Neural cell (in vitro differentiated cells): ENCODE measurements around the gene KNG1. TPM values are rescaled to one million over a fixed set of nuclear protein-coding genes. Genes with fewer than 3 reads are reported as not detected.
"Not testable (repeated sequence)": the region's sequence is repeated elsewhere in the genome, so short reads cannot be mapped to it uniquely, and the experiment has no call there.

Source experiments
- H2AFZ ChIP-seq: fragments of 200-600, 300-800 bp; sonication (generic), shearing (Covaris generic); 2 replicates; pipeline ENCODE4 v1.6.0; 2014; ENCODE audit warnings: low read depth, mild to moderate bottlenecking, antibody characterized with exemption, low read length, moderate library complexity
- H3F3A ChIP-seq: fragments of 200-600 bp; shearing (Covaris generic); 2 replicates; pipeline ENCODE4 v1.6.1; 2016; ENCODE audit warnings: mild to moderate bottlenecking, moderate library complexity, mixed read lengths, antibody characterized with exemption, low read length; ENCODE audit not compliant: insufficient read depth, poor library complexity, severe bottlenecking
- H3K27ac ChIP-seq: fragments of 200-600, 300-800 bp; sonication (generic), shearing (Covaris generic); 2 replicates; pipeline ENCODE4 v1.5.1; 2014; ENCODE audit warnings: mild to moderate bottlenecking, low read length, moderate library complexity
- H3K27me3 ChIP-seq: fragments of 300-800, 200-600 bp; sonication (generic), shearing (Covaris generic); 2 replicates; pipeline ENCODE4 v1.6.0; 2014; ENCODE audit warnings: mild to moderate bottlenecking, low read depth, low read length, moderate library complexity; ENCODE audit not compliant: insufficient read depth
- H3K36me3 ChIP-seq: fragments of 300-800, 200-600 bp; sonication (generic), shearing (Covaris generic); 2 replicates; pipeline ENCODE4 v1.5.1; 2014; ENCODE audit warnings: mild to moderate bottlenecking, antibody characterized with exemption, low read length, moderate library complexity; ENCODE audit not compliant: insufficient read depth
- H3K4me2 ChIP-seq: fragments of 300-800, 200-600 bp; sonication (generic), shearing (Covaris generic); 2 replicates; pipeline ENCODE4 v1.6.0; 2014; ENCODE audit warnings: mild to moderate bottlenecking, low read length
- H3K4me3 ChIP-seq: fragments of 300-800, 200-600 bp; sonication (generic), shearing (Covaris generic); 2 replicates; pipeline ENCODE4 v1.5.1; 2014; ENCODE audit warnings: mild to moderate bottlenecking, low read length, moderate library complexity
- H3K79me2 ChIP-seq: fragments of 200-600 bp; shearing (Covaris generic); replicated peaks from 2 replicates; pipeline ENCODE4 v1.6.0; 2014; ENCODE audit warnings: mild to moderate bottlenecking, low read length, moderate library complexity; ENCODE audit not compliant: insufficient read depth
- H3K9ac ChIP-seq: fragments of 300-800, 200-600 bp; sonication (generic), shearing (Covaris generic); 2 replicates; pipeline ENCODE4 v1.6.1; 2016; ENCODE audit warnings: mild to moderate bottlenecking, low read length, mixed read lengths
- H3K9me2 ChIP-seq: fragments of 200-600 bp; shearing (Covaris generic); 2 replicates; pipeline ENCODE4 v1.6.1; 2016; ENCODE audit warnings: mild to moderate bottlenecking, low read length, mixed read lengths; ENCODE audit not compliant: insufficient read depth
- H3K9me3 ChIP-seq: fragments of 200-600, 300-800 bp; sonication (generic), shearing (Covaris generic); 2 replicates; pipeline ENCODE4 v1.6.1; 2016; ENCODE audit warnings: mild to moderate bottlenecking, mixed run types, low read length, moderate library complexity, mixed read lengths
- H4K20me1 ChIP-seq: fragments of 200-600 bp; shearing (Covaris generic); 2 replicates; pipeline ENCODE4 v1.6.1; 2016; ENCODE audit warnings: mild to moderate bottlenecking, mixed run types; ENCODE audit not compliant: insufficient read depth
- CTCF ChIP-seq: fragments of 450-650 bp; IDR thresholded peaks from 2 replicates; pipeline ENCODE4 v1.5.1; 2014; ENCODE audit warnings: antibody characterized with exemption, mild to moderate bottlenecking, moderate library complexity; ENCODE audit not compliant: poor library complexity, severe bottlenecking
- EP300 ChIP-seq: fragments of 450-650 bp; conservative IDR thresholded peaks from 2 replicates; pipeline ENCODE4 v1.6.1; 2014; ENCODE audit warnings: antibody characterized with exemption, mild to moderate bottlenecking, moderate library complexity; ENCODE audit not compliant: poor library complexity, severe bottlenecking
- EZH2 ChIP-seq: fragments of 200-600, 300-800 bp; shearing (Covaris generic), sonication (generic); IDR thresholded peaks from 2 replicates; pipeline ENCODE4 v1.6.1; 2014; ENCODE audit warnings: antibody characterized with exemption, low read length, borderline replicate concordance, mild to moderate bottlenecking; ENCODE audit not compliant: insufficient read depth, poor library complexity, severe bottlenecking
- MXI1 ChIP-seq: fragments of 450-650 bp; conservative IDR thresholded peaks from 2 replicates; pipeline ENCODE4 v1.6.1; 2014; ENCODE audit warnings: antibody characterized with exemption, mild to moderate bottlenecking; ENCODE audit not compliant: poor library complexity, severe bottlenecking
- POLR2AphosphoS5 ChIP-seq: IDR thresholded peaks from 2 replicates; pipeline ENCODE4 v1.6.1; 2012
- RAD21 ChIP-seq: fragments of 450-650 bp; conservative IDR thresholded peaks from 2 replicates; pipeline ENCODE4 v1.6.1; 2014; ENCODE audit warnings: antibody characterized with exemption, mild to moderate bottlenecking, moderate library complexity
- REST ChIP-seq: IDR thresholded peaks from 2 replicates; pipeline ENCODE4 v1.6.1; 2012; ENCODE audit warnings: borderline replicate concordance
- SMC3 ChIP-seq: fragments of 450-650 bp; conservative IDR thresholded peaks from 2 replicates; pipeline ENCODE4 v1.6.1; 2014; ENCODE audit warnings: antibody characterized with exemption, mild to moderate bottlenecking, moderate library complexity; ENCODE audit not compliant: poor library complexity
- TAF1 ChIP-seq: IDR thresholded peaks from 2 replicates; pipeline ENCODE4 v1.6.1; 2012; ENCODE audit warnings: low read depth
- polyA plus RNA-seq: library from polyadenylated mRNA; depleted of rRNA; stranded (reverse); fragments of >200 nt; gene quantifications from 2 replicates; pipeline ENCODE4 v1.2.3, GENCODE V29; 2014

The KNG1 gene
- polyA plus RNA-seq, 1 donor from 2014 or later = not detected

GRCh38 chr3:186683979-186684378, 33.2 kb upstream of the KNG1 start:
- TF ChIP-seq RAD21 (no peak), EZH2 (no peak), CTCF (no peak), TAF1 (no peak), POLR2AphosphoS5 (no peak), EP300 (no peak), SMC3 (no peak)
- Histone ChIP-seq H3F3A (no peaks in the 10 kb centered on the region), H3K36me3 (no peaks in the 10 kb centered on the region)

GRCh38 chr3:186686475-186686874, 30.7 kb upstream of the KNG1 start:
- H3K4me3 ChIP-seq, H3K36me3 ChIP-seq, H3K4me2 ChIP-seq, H3K9me3 ChIP-seq, H3F3A ChIP-seq, H3K27me3 ChIP-seq, H4K20me1 ChIP-seq, H3K9ac ChIP-seq, H3K79me2 ChIP-seq, H3K27ac ChIP-seq, H2AFZ ChIP-seq, H3K9me2 ChIP-seq: not testable (repeated sequence)

More at GRCh38 chr3:186683979-186684378, 33.2 kb upstream of the KNG1 start:
- H3K4me2 ChIP-seq = no peak overlapping the region
- H4K20me1 ChIP-seq = no peaks in the 10 kb centered on the region
- H3K79me2 ChIP-seq = no peaks in the 10 kb centered on the region
- H2AFZ ChIP-seq = no peak overlapping the region
- no peaks in the 10 kb centered on the region for H3K9me2 ChIP-seq
- no peak overlapping the region for H3K4me3 ChIP-seq
- no peaks in the 10 kb centered on the region for H3K9me3 ChIP-seq
- H3K27ac ChIP-seq = no peak overlapping the region
- no peak overlapping the region for H3K9ac ChIP-seq
- no peaks in the 10 kb centered on the region for H3K27me3 ChIP-seq

- no peaks in the 10 kb centered on the region for H3K9me2 ChIP-seq
- H3K9ac ChIP-seq = no peak overlapping the region
- H3K4me3 ChIP-seq = no peak overlapping the region
- H3K27ac ChIP-seq = no peak overlapping the region
- no peaks in the 10 kb centered on the region for H3K9me3 ChIP-seq
- no peaks in the 10 kb centered on the region for H3F3A ChIP-seq
- H3K79me2 ChIP-seq = no peaks in the 10 kb centered on the region
- H3K4me2 ChIP-seq = no peak overlapping the region
- no peak overlapping the region for H2AFZ ChIP-seq
- no peaks in the 10 kb centered on the region for H4K20me1 ChIP-seq
- H3K27me3 ChIP-seq = no peaks in the 10 kb centered on the region
- H3K36me3 ChIP-seq = no peaks in the 10 kb centered on the region
- TF ChIP-seq POLR2AphosphoS5 = no peak
- no peak for TF ChIP-seq TAF1
- TF ChIP-seq CTCF = no peak
- no peak for TF ChIP-seq MXI1
- TF ChIP-seq EZH2 = no peak
- no peak for TF ChIP-seq EP300
- TF ChIP-seq REST = no peak
Measured at GRCh38 chr3:186687120-186687651, 30.0 kb upstream of the KNG1 start.

GRCh38 chr3:186690304-186690703, 26.9 kb upstream of the KNG1 start:
- not testable (repeated sequence) for H2AFZ ChIP-seq, H3K9me3 ChIP-seq, H3F3A ChIP-seq, H3K9ac ChIP-seq, H3K9me2 ChIP-seq, H3K27ac ChIP-seq, H3K36me3 ChIP-seq, H3K4me3 ChIP-seq, H3K4me2 ChIP-seq, H4K20me1 ChIP-seq, H3K27me3 ChIP-seq, H3K79me2 ChIP-seq
